ENCODE data around the gene NRROS.

Gene NRROS

DNA sequence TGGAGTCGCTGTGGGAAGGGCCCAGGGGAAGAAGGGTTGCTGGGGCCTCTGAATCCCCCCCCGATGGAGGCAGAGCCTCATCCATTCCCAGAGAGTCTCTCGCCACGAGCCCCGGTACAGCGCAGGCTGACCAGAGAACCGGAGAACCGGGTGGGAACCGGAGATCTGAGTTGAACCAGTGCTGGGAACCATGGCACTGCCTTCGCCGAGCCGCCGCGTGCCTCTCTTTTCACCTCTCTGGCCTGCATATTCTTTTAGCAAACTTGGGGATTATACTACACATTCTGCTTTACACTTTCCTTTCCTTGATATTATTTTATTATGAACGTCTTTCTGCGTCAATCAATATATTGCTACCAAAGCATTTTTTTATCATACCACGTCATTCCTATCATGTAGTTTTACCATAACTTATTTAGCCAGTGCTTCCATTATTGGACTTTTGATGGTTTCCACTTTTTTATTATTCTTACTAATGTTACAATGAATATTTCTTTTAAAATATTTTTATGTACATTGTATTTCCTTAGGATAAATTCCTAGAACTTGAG, 7.2 kb downstream of the NRROS start:
- H3K23ac ChIP-seq (ENCODE audit: low read length), result no peak overlapping the region
- no peak for DNase-seq
- H3K79me1 ChIP-seq (ENCODE audit: low read length), result no peaks in the 10 kb centered on the region
- H3K36me3 ChIP-seq (ENCODE audit: control insufficient read depth in 1 of 2, insufficient read depth in 2 of 2, low read length in 2 of 2), result no peaks in the 10 kb centered on the region
- H4K12ac ChIP-seq (ENCODE audit: low read depth, low read length), result no peak overlapping the region
- H3K18ac ChIP-seq (ENCODE audit: low read length), result no peak overlapping the region
- H3K4ac ChIP-seq (ENCODE audit: low read depth, low read length), result no peak overlapping the region
- H3K4me2 ChIP-seq (ENCODE audit: low read length), result no peak overlapping the region
- H4K91ac ChIP-seq (ENCODE audit: low read depth, low read length), result no peak overlapping the region
- no peaks in the 10 kb centered on the region for H3K79me2 ChIP-seq (ENCODE audit: control insufficient read depth, insufficient read depth, low read length, poor library complexity)
- H3K14ac ChIP-seq (ENCODE audit: low read length), result no peak overlapping the region
- H2BK5ac ChIP-seq (ENCODE audit: low read depth, low read length, poor library complexity), result no peak overlapping the region
- H3K9ac ChIP-seq (ENCODE audit: low read length), result no peak overlapping the region
- H3K4me3 ChIP-seq (ENCODE audit: low read depth, low read length), result no peak overlapping the region
- no CpG with 5 or more reads among the region's 17 CpGs for WGBS (ENCODE audit: extremely low coverage, insufficient coverage, insufficient read length)
- H4K8ac ChIP-seq (ENCODE audit: low read depth, low read length), result no peak overlapping the region
- H2BK12ac ChIP-seq (ENCODE audit: low read length), result no peak overlapping the region
- H2AFZ ChIP-seq (ENCODE audit: insufficient read depth, low read length, poor library complexity), result no peak overlapping the region
- H3K27me3 ChIP-seq (ENCODE audit: insufficient read depth, low read length), result no peaks in the 10 kb centered on the region
- no peak overlapping the region for H2BK120ac ChIP-seq (ENCODE audit: insufficient read depth, low read length, poor library complexity)
- H3K9me3 ChIP-seq (ENCODE audit: insufficient read depth, low read depth, low read length), result no peaks in the 10 kb centered on the region
- no peaks in the 10 kb centered on the region for H3K4me1 ChIP-seq (ENCODE audit: control insufficient read depth in 1 of 2, insufficient read depth in 2 of 2, low read length in 2 of 2)
- no peak overlapping the region for H3K27ac ChIP-seq (ENCODE audit: low read depth, low read length)
- H2AK5ac ChIP-seq (ENCODE audit: low read length), result no peak overlapping the region

DNA sequence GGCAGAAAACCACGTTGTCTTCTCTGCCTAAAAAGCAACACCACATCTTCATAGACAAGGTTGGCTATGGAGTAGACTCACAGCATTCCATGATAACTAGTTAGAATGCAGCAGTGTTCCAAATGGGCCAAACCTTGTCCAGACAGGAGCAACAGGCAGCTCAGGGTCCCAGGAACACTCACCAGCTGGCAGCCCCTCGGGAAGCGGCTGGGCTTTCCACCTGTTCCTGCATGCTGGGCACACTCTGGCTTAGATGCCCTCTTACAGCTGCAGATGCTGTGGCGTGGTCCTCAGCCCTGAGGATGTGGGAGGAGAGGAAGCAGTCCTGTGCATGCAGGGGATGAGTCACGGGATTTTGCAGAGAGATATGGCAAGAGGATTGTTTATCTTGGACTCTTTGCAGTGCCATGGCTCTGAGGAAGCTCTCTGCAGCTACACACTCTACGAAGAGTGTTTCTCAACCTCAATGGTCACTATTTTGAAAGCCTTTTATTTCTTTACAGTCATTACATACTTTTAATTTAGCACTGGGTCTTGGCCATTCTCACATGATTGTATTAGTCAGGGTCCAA, 11.3 kb downstream of the NRROS start:
- peak in 1 of 2 donors; percentile 57 for DNase-seq
- H3K27me3 ChIP-seq (ENCODE audit: insufficient read depth, low read length), result no peaks in the 10 kb centered on the region
- H3K9me3 ChIP-seq (ENCODE audit: insufficient read depth, low read depth, low read length), result no peaks in the 10 kb centered on the region
- no peak overlapping the region for H2BK120ac ChIP-seq (ENCODE audit: insufficient read depth, low read length, poor library complexity)
- no peak overlapping the region for H3K27ac ChIP-seq (ENCODE audit: low read depth, low read length)
- no peaks in the 10 kb centered on the region for H3K79me2 ChIP-seq (ENCODE audit: control insufficient read depth, insufficient read depth, low read length, poor library complexity)
- H2BK5ac ChIP-seq (ENCODE audit: low read depth, low read length, poor library complexity), result no peak overlapping the region
- no peaks in the 10 kb centered on the region for H3K79me1 ChIP-seq (ENCODE audit: low read length)
- no peak overlapping the region for H3K14ac ChIP-seq (ENCODE audit: low read length)
- no CpG with 5 or more reads among the region's 6 CpGs for WGBS (ENCODE audit: extremely low coverage, insufficient coverage, insufficient read length)
- H4K8ac ChIP-seq (ENCODE audit: low read depth, low read length), result no peak overlapping the region
- no peak overlapping the region for H4K91ac ChIP-seq (ENCODE audit: low read depth, low read length)
- H3K36me3 ChIP-seq (ENCODE audit: control insufficient read depth in 1 of 2, insufficient read depth in 2 of 2, low read length in 2 of 2), result no peaks in the 10 kb centered on the region
- H3K23ac ChIP-seq (ENCODE audit: low read length), result no peak overlapping the region
- no peak overlapping the region for H4K12ac ChIP-seq (ENCODE audit: low read depth, low read length)
- no peak overlapping the region for H3K9ac ChIP-seq (ENCODE audit: low read length)
- H3K4ac ChIP-seq (ENCODE audit: low read depth, low read length), result no peak overlapping the region
- no peaks in the 10 kb centered on the region for H3K4me1 ChIP-seq (ENCODE audit: control insufficient read depth in 1 of 2, insufficient read depth in 2 of 2, low read length in 2 of 2)
- H2AK5ac ChIP-seq (ENCODE audit: low read length), result no peak overlapping the region
- no peak overlapping the region for H3K4me2 ChIP-seq (ENCODE audit: low read length)
- no peak overlapping the region for H2BK12ac ChIP-seq (ENCODE audit: low read length)
- H3K18ac ChIP-seq (ENCODE audit: low read length), result no peak overlapping the region
- H3K4me3 ChIP-seq (ENCODE audit: low read depth, low read length), result no peak overlapping the region
- H2AFZ ChIP-seq (ENCODE audit: insufficient read depth, low read length, poor library complexity), result no peak overlapping the region

DNA sequence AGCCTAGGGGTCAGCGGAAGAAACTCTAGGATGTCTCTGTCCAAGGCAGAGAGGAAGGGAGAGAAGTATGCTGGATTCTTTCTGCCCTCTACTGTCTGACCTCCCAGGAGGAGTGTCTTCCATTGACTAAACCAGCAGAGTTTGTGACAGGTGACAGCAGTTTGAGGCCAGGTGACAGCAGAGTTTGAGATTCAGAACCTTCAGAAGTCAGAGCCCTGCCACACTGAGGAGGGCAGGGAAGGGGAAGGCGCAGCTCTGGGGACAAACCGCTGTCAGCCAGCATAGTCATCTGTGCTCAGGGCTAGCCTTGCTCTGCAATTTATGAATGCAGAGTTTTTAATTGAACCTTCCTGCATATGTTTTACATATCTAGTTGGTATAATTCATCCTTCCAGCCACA, 12.3 kb downstream of the NRROS start:
- Histone ChIP-seq H4K8ac (ENCODE audit: low read depth, low read length) (no peak overlapping the region), H2BK12ac (ENCODE audit: low read length) (no peak overlapping the region), H4K91ac (ENCODE audit: low read depth, low read length) (no peak overlapping the region), H2BK120ac (ENCODE audit: insufficient read depth, low read length, poor library complexity) (no peak overlapping the region), H4K12ac (ENCODE audit: low read depth, low read length) (no peak overlapping the region), H3K27ac (ENCODE audit: low read depth, low read length) (no peak overlapping the region), H3K4me1 (ENCODE audit: control insufficient read depth in 1 of 2, insufficient read depth in 2 of 2, low read length in 2 of 2) (no peaks in the 10 kb centered on the region), H3K4ac (ENCODE audit: low read depth, low read length) (no peak overlapping the region), H2AK5ac (ENCODE audit: low read length) (no peak overlapping the region), H3K9me3 (ENCODE audit: insufficient read depth, low read depth, low read length) (no peaks in the 10 kb centered on the region), H3K79me1 (ENCODE audit: low read length) (no peaks in the 10 kb centered on the region), H3K79me2 (ENCODE audit: control insufficient read depth, insufficient read depth, low read length, poor library complexity) (no peaks in the 10 kb centered on the region), H3K23ac (ENCODE audit: low read length) (no peak overlapping the region), H3K27me3 (ENCODE audit: insufficient read depth, low read length) (no peaks in the 10 kb centered on the region), H2AFZ (ENCODE audit: insufficient read depth, low read length, poor library complexity) (no peak overlapping the region), H2BK5ac (ENCODE audit: low read depth, low read length, poor library complexity) (no peak overlapping the region), H3K4me3 (ENCODE audit: low read depth, low read length) (no peak overlapping the region), H3K14ac (ENCODE audit: low read length) (no peak overlapping the region), H3K4me2 (ENCODE audit: low read length) (no peak overlapping the region), H3K18ac (ENCODE audit: low read length) (no peak overlapping the region), H3K36me3 (ENCODE audit: control insufficient read depth in 1 of 2, insufficient read depth in 2 of 2, low read length in 2 of 2) (no peaks in the 10 kb centered on the region), H3K9ac (ENCODE audit: low read length) (no peak overlapping the region)
- DNase-seq, result no peak
- WGBS (ENCODE audit: extremely low coverage, insufficient coverage, insufficient read length), result no CpG with 5 or more reads among the region's 3 CpGs

DNA sequence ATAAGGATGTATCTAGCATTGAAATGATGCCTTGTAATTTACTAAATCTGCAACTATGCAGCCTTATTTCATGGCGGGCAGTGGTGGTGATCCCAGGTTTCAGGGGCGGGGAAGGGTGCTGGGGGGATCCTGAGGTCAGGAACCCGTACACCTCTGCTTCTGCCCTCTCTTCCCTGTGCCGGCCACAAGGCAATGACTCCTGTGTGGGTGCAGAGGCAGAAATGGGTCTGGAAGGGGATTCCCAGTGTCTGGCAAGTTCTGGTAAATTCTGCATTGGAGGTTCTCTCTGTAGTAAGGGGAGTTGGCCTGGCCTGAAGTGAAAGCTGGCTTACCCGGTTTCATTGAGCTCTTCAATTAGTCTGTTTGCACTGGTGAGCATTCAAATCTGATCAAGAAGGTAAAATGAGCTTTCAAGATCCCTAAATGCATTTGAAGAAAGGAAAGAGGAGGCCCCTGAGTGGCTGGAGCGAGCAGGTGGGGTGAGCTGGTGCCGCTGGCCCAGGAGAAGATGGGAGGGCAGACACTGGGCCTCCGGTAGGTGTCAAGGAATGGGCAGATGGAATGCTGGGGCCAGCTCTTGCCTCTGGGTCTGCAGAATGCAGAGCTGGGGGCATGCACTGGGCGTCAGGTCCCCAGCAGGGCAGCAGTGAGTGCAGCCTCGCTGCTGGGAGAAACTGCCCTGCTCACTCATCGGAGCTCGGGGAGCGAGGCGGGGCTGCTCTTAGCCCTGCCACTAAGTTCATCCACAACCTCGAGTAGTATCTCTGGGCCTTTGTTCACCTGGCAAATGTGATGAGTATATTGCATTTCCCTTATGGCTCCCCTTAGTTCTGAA, 13.7 kb downstream of the NRROS start:
- DNase-seq, result no peak
- Histone ChIP-seq H2AFZ (ENCODE audit: insufficient read depth, low read length, poor library complexity) (no peak overlapping the region), H3K79me1 (ENCODE audit: low read length) (no peaks in the 10 kb centered on the region), H3K27ac (ENCODE audit: low read depth, low read length) (no peak overlapping the region), H4K12ac (ENCODE audit: low read depth, low read length) (no peak overlapping the region), H2BK120ac (ENCODE audit: insufficient read depth, low read length, poor library complexity) (no peak overlapping the region), H3K4me1 (ENCODE audit: control insufficient read depth in 1 of 2, insufficient read depth in 2 of 2, low read length in 2 of 2) (no peaks in the 10 kb centered on the region), H3K27me3 (ENCODE audit: insufficient read depth, low read length) (no peaks in the 10 kb centered on the region), H3K9me3 (ENCODE audit: insufficient read depth, low read depth, low read length) (no peaks in the 10 kb centered on the region), H3K4me3 (ENCODE audit: low read depth, low read length) (no peak overlapping the region), H3K9ac (ENCODE audit: low read length) (no peak overlapping the region), H4K91ac (ENCODE audit: low read depth, low read length) (no peak overlapping the region), H3K18ac (ENCODE audit: low read length) (no peak overlapping the region), H2AK5ac (ENCODE audit: low read length) (no peak overlapping the region), H3K79me2 (ENCODE audit: control insufficient read depth, insufficient read depth, low read length, poor library complexity) (no peaks in the 10 kb centered on the region), H2BK5ac (ENCODE audit: low read depth, low read length, poor library complexity) (no peak overlapping the region), H3K23ac (ENCODE audit: low read length) (no peak overlapping the region), H3K36me3 (ENCODE audit: control insufficient read depth in 1 of 2, insufficient read depth in 2 of 2, low read length in 2 of 2) (no peaks in the 10 kb centered on the region), H3K4ac (ENCODE audit: low read depth, low read length) (no peak overlapping the region), H4K8ac (ENCODE audit: low read depth, low read length) (no peak overlapping the region), H3K14ac (ENCODE audit: low read length) (no peak overlapping the region), H3K4me2 (ENCODE audit: low read length) (no peak overlapping the region), H2BK12ac (ENCODE audit: low read length) (no peak overlapping the region)
- no CpG with 5 or more reads among the region's 15 CpGs for WGBS (ENCODE audit: extremely low coverage, insufficient coverage, insufficient read length)

Measured in trophoblast cell (in vitro differentiated cells and primary cell).